Activated CD8-positive, alpha-beta memory T cell treated with anti-CD3 and anti-CD28 coated beads for 48 hours (primary cell): ENCODE results near the gene TGFBR2.

Experiments
- DNase-seq, 3 experiments: peaks; one replicate each; pipeline ENCODE4 v3.0.0-alpha.2; 2020; ENCODE audit warnings: low read depth in 2 of 3, low spot score in 2 of 3

The TGFBR2 gene

GRCh38 chr3:30672287-30672735, 65.9 kb downstream of the TGFBR2 start:
- no peak for DNase-seq

- DNase-seq, result no peak
These were observed 66.6 kb downstream of the TGFBR2 start for GRCh38 chr3:30672959-30673358.

GRCh38 chr3:30673425-30674341, 67.3 kb downstream of the TGFBR2 start:
- DNase-seq, result no peak

- DNase-seq, result no peak
These were observed 68.6 kb downstream of the TGFBR2 start for GRCh38 chr3:30675006-30675405.

- DNase-seq, result no peak
These were observed 69.4 kb downstream of the TGFBR2 start for GRCh38 chr3:30675774-30676173.

- no peak for DNase-seq
These were observed 70.3 kb downstream of the TGFBR2 start for GRCh38 chr3:30676424-30677346.

- DNase-seq, result no peak
These were observed 70.9 kb downstream of the TGFBR2 start for GRCh38 chr3:30677347-30677685.

- DNase-seq, result no peak
These were observed 72.6 kb downstream of the TGFBR2 start for GRCh38 chr3:30679045-30679444.

- DNase-seq, result no peak
These were observed 74.6 kb downstream of the TGFBR2 start for GRCh38 chr3:30680789-30681648.

- DNase-seq, result no peak
These were observed 75.3 kb downstream of the TGFBR2 start for GRCh38 chr3:30681649-30682211.

- no peak for DNase-seq
These were observed 76.2 kb downstream of the TGFBR2 start for GRCh38 chr3:30682434-30683155.

GRCh38 chr3:30683769-30684168, 77.4 kb downstream of the TGFBR2 start:
- no peak for DNase-seq

- no peak for DNase-seq
These were observed 78.0 kb downstream of the TGFBR2 start for GRCh38 chr3:30684356-30684755.

- no peak for DNase-seq
These were observed 78.9 kb downstream of the TGFBR2 start for GRCh38 chr3:30685267-30685667.

- DNase-seq, result no peak
These were observed 79.8 kb downstream of the TGFBR2 start for GRCh38 chr3:30686176-30686575.

GRCh38 chr3:30686799-30687198, 80.4 kb downstream of the TGFBR2 start:
- DNase-seq, result no peak

- no peak for DNase-seq
These were observed 81.6 kb downstream of the TGFBR2 start for GRCh38 chr3:30687930-30688570.

- DNase-seq, result no peak
These were observed 82.6 kb downstream of the TGFBR2 start for GRCh38 chr3:30688776-30689641.

GRCh38 chr3:30690199-30690598, 83.8 kb downstream of the TGFBR2 start:
- DNase-seq, result no peak
